ENCODE results near the gene SPG7. TPM values are rescaled to one million over a fixed set of nuclear protein-coding genes. Genes with fewer than 3 reads are reported as not detected.

Gene SPG7
- total RNA-seq, 4 donors from 2014 or later, result 79.0 to 156 (median 92.3) TPM

- intact Hi-C loops (cut with DNase I; ENCODE audit: low total_unique reads), result no loop called here
- no peak for DNase-seq (ENCODE audit: low spot score in 2 of 2)
- no peak for TF ChIP-seq POLR2A (IDR thresholded peaks at IDR 0.05)
- no peak for TF ChIP-seq CTCF (IDR thresholded peaks at IDR 0.05)
- no peak overlapping the region for H3K4me3 ChIP-seq (ENCODE audit: low read depth, poor library complexity, severe bottlenecking)
- 92 to 93% methylated on average over 13 of the region's 13 CpGs for WGBS, 2 donors
Measured at GRCh38 chr16:89544713-89545043, 36.5 kb downstream of the SPG7 start.

- DNase-seq (ENCODE audit: low spot score in 2 of 2), result no peak
- WGBS, 2 donors, result 91 to 92% methylated on average over 15 to 17 of the region's 17 CpGs
- no peak overlapping the region for H3K4me3 ChIP-seq (ENCODE audit: low read depth, poor library complexity, severe bottlenecking)
- intact Hi-C loops (cut with DNase I; ENCODE audit: low total_unique reads), result no loop called here
- no peak for TF ChIP-seq CTCF (IDR thresholded peaks at IDR 0.05)
- TF ChIP-seq POLR2A (IDR thresholded peaks at IDR 0.05), result no peak
Measured at GRCh38 chr16:89545044-89545830, 37.0 kb downstream of the SPG7 start.

- H3K4me3 ChIP-seq (ENCODE audit: low read depth, poor library complexity, severe bottlenecking), result no peak overlapping the region
- no peak for DNase-seq (ENCODE audit: low spot score in 2 of 2)
- intact Hi-C loops (cut with DNase I; ENCODE audit: low total_unique reads), result no loop called here
- TF ChIP-seq POLR2A (IDR thresholded peaks at IDR 0.05) (no peak), CTCF (IDR thresholded peaks at IDR 0.05) (no peak)
- 92 to 95% methylated on average over 25 to 26 of the region's 26 CpGs for WGBS, 2 donors
Measured at GRCh38 chr16:89545831-89546574, 37.8 kb downstream of the SPG7 start.

GRCh38 chr16:89546781-89547180 lies 38.6 kb downstream of the SPG7 start:
- WGBS, 2 donors, result 88 to 93% methylated on average over 17 to 19 of the region's 19 CpGs
- H3K4me3 ChIP-seq (ENCODE audit: low read depth, poor library complexity, severe bottlenecking), result no peak overlapping the region
- DNase-seq (ENCODE audit: low spot score in 2 of 2), result no peak
- intact Hi-C loops (cut with DNase I; ENCODE audit: low total_unique reads), result no loop called here
- TF ChIP-seq CTCF (IDR thresholded peaks at IDR 0.05) (no peak), POLR2A (IDR thresholded peaks at IDR 0.05) (no peak)

GRCh38 chr16:89547291-89547690 lies 39.1 kb downstream of the SPG7 start:
- intact Hi-C loops (cut with DNase I; ENCODE audit: low total_unique reads), result no loop called here
- TF ChIP-seq POLR2A (IDR thresholded peaks at IDR 0.05) (no peak), CTCF (IDR thresholded peaks at IDR 0.05) (no peak)
- WGBS, 2 donors, result 93 to 95% methylated on average over 17 of the region's 17 CpGs
- DNase-seq (ENCODE audit: low spot score in 2 of 2), result no peak
- no peak overlapping the region for H3K4me3 ChIP-seq (ENCODE audit: low read depth, poor library complexity, severe bottlenecking)
